GM10847 (cell line): ENCODE data around the gene COLGALT1.

Experiments used
- POLR2A ChIP-seq: IDR thresholded peaks from 2 replicates; pipeline ENCODE4 v1.6.1; 2011; ENCODE audit not compliant: insufficient read length; ENCODE audit errors: extremely low read depth

The COLGALT1 gene

GRCh38 chr19:17555480-17555928, at the start of gene COLGALT1:
COLGALT1 (plus strand) TSS chr19:17555649; CDS start chr19:17555714, 65 bp downstream.
- TF ChIP-seq POLR2A: no peak

GRCh38 chr19:17506745-17507144, 48.7 kb upstream of the COLGALT1 start:
- no peak for TF ChIP-seq POLR2A

GRCh38 chr19:17510220-17510993, 45.0 kb upstream of the COLGALT1 start:
- TF ChIP-seq POLR2A: no peak

GRCh38 chr19:17511724-17512573, 43.5 kb upstream of the COLGALT1 start:
- peak; percentile 26 for TF ChIP-seq POLR2A

GRCh38 chr19:17512574-17512939, 42.9 kb upstream of the COLGALT1 start:
- no peak for TF ChIP-seq POLR2A

GRCh38 chr19:17515408-17516149, 39.9 kb upstream of the COLGALT1 start:
- no peak for TF ChIP-seq POLR2A

GRCh38 chr19:17517898-17518297, 37.6 kb upstream of the COLGALT1 start:
- no peak for TF ChIP-seq POLR2A

- no peak for TF ChIP-seq POLR2A
These were observed 35.5 kb upstream of the COLGALT1 start for GRCh38 chr19:17519967-17520366.

GRCh38 chr19:17520865-17521264, 34.6 kb upstream of the COLGALT1 start:
- TF ChIP-seq POLR2A: no peak

GRCh38 chr19:17522988-17523872, 32.2 kb upstream of the COLGALT1 start:
- peak; percentile 41 for TF ChIP-seq POLR2A

- TF ChIP-seq POLR2A: no peak
These were observed 30.8 kb upstream of the COLGALT1 start for GRCh38 chr19:17524651-17525050.

GRCh38 chr19:17525141-17525540, 30.3 kb upstream of the COLGALT1 start:
- TF ChIP-seq POLR2A: no peak

- TF ChIP-seq POLR2A: no peak
These were observed 28.5 kb upstream of the COLGALT1 start for GRCh38 chr19:17526922-17527321.

GRCh38 chr19:17527326-17527725, 28.1 kb upstream of the COLGALT1 start:
- TF ChIP-seq POLR2A: no peak

- no peak for TF ChIP-seq POLR2A
These were observed 26.8 kb upstream of the COLGALT1 start for GRCh38 chr19:17528610-17529009.
